Skin of body (tissue), 2 donors: ENCODE results near the gene UVRAG. TPM values are rescaled to one million over a fixed set of nuclear protein-coding genes. Genes with fewer than 3 reads are reported as not detected.

Experiments
- DNase-seq: peaks from one replicate; lab custom pipeline; 2025; lab: John Stamatoyannopoulos, UW
- total RNA-seq: library from RNA; depleted of rRNA; stranded (reverse); fragments of >200 nt; gene quantifications from one replicate; pipeline ENCODE4 v1.2.3, GENCODE V29; 2014

UVRAG gene
- total RNA-seq, 1 donor from 2014 or later = 28.5 TPM

DNA sequence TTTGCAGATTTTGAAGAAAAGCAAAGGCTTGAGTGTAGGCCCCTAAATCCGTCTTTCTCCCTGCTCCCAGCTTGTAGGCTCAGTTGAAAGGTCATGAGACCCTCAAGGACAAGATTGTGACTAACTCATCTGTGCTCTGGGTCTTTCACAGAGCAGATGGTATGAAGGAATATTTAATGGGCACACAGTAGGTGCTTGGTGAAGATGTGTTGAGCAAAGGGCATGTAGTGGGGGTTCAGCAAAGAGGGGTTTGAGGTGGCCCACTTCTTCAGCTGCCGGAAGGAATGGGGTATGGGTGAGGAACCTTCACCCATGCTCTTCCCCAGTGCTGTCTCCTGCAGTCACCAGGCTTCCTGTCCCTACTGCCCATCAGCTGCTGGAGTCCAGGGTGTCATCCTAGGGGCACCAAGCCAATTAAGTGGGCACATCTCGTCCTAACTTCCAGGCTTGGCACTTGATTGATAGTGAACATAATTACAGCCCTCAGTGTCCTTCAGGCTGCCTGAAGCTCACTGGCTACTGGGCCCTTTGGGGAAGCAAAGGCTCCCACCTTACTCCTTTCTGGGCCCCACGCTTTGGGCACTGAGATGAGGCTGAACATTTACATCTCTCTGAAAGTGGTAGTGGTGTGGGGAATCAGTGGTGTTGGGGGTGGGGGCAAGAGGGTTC is 31.5 kb upstream of the UVRAG start:
- DNase-seq = no peak

DNA sequence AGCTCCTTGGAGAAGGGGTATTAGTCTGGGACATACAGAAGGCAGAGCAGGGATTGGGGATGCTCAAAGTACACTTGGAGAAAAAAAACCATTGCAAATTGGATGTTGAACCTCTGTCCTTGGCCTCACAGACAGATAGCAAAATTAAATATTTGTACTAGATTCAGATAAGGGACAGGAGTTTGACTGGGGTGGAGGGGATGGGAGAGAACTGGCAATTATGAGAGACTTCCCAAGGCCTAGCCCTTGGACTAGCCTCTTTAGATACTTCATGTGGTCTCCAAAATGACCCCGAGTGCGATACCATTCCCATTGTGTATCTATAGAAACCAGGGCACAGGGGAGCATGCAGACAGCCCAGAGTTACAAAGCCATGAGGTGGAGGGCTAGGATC is 30.9 kb upstream of the UVRAG start:
- DNase-seq = no peak

DNA sequence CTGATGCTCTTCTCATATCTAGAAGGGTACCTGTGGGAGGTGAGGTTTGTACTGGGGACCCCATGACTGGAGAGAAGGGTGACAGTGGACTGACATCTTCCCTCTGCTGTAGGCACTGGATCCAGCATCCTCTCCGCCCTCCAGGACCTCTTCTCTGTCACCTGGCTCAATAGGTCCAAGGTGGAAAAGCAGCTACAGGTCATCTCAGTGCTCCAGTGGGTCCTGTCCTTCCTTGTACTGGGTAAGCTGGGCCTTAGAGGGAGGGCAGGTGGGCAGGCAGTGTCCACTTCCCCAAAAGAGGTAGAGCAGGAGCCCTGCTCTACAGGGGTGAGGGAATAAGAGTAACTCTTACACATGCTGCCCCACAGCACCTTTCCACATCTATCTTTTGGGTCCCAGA is 30.5 kb upstream of the UVRAG start:
- DNase-seq = no peak

DNA sequence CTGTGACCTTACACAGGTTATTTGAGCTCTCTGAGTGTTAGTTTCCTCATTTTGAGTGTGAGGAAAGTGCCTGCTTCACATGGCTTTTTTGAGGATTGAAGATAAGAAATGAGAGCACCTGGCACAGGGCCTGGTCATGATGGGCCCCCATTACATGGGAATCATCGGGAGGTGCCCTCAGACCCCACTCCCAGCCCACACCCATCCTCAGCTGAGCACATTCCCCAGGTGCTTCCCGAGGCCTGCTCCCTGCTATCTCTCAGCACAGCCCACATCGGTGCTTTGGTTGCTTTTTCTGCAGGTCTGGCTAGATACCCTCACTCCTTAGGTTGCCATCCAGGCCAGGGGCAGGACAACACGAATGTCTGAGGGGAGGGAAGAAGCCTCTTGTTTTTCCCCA is 29.8 kb upstream of the UVRAG start:
- no peak for DNase-seq

DNA sequence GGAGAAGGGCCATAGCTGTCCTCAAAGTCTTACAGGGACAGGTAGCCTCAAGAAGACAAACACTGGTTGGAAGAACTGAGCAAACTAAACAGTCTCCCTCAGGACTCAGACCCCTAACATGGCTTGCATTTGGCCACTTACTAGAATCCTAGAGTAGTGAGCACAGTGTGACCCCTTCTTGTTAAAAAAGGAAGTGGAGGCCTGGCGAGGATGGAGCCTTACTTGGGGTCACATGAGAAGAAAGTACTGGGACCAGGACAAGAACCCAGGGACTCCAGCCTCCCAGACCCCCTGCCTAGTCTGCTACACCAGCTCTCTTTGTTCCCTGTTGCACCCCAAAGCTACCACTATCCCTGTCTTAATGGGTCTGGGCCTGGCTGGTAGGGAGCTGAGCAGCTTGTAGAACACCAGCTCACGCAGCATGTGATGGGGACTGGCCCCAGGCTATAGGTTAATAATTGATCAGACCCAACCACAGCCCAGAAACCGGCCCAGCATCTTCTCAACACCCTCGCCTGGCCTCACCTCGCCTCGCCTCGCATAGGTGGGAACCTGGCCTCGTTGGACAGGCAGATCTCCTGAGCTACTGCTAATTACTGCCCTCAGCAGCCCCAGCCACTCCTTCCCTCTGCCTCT is 28.8 kb upstream of the UVRAG start:
- DNase-seq = no peak

DNA sequence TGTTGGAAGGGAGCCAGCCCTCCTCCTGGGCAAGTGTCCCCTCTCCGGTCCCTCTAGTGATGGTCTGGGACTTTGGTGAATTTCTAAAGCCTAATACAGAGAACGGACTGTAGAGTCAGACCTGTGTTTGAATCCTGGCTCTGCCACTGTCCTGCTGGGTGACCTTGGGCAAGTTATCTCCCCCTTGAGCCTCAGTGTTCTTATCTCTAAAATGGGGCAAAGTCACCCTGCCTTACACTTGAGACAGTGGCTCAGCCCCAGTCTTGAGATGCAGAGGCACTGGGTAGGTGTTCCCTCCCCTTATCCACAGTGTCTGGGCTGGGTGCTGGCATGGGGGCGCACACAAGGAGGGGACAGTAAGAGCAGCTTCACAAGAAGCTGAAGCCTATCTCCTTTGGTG is 25.5 kb upstream of the UVRAG start:
- DNase-seq = no peak

DNA sequence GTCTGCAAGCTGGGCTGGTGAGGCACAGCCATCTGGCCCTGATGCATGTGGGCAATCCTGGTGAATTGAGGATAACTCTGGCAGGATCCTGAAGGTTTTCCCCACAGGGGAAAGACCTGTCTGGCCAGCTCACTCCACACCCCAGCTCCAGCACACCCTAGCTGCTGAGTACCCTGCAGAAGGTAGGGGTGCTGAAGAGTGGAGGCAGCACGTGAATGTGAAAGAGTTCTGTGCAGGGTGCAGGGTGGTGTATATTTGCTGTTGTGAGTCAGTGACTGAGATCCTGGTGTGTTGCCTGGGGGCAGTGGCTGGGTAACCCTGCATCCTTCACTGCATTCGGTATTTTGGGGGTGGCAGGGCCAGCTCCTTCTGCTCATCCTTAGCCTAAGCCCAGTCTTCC is 24.0 kb upstream of the UVRAG start:
- no peak for DNase-seq

DNA sequence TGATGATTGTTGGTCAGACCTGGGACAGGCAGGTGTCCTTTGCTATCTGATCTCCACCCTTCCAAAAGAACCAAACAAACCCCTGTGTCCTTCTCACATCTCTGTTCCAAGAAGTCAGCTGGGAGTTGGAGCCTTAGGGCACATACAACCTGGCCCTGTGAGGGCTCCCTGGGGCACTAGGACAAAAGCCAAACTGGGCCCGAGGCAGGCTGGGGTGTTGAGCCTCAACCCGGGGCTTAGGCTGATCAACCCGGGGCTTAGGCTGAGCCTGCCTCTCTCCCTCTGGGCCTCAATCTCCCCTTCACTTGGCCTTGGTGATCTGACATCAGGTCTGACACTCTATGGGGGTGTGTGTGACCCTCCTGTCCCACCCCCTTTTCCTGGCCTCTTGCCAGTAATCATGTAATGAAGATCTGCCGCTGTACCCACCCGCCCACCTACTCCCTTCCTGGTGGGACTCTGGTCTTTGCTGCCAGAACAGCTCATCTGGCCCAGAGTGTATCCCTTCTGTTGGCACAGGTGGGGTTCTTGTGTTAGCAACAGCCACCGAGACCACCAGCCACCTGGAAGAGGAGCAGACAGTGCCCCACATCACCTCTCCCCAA is 22.8 kb upstream of the UVRAG start:
- no peak for DNase-seq

DNA sequence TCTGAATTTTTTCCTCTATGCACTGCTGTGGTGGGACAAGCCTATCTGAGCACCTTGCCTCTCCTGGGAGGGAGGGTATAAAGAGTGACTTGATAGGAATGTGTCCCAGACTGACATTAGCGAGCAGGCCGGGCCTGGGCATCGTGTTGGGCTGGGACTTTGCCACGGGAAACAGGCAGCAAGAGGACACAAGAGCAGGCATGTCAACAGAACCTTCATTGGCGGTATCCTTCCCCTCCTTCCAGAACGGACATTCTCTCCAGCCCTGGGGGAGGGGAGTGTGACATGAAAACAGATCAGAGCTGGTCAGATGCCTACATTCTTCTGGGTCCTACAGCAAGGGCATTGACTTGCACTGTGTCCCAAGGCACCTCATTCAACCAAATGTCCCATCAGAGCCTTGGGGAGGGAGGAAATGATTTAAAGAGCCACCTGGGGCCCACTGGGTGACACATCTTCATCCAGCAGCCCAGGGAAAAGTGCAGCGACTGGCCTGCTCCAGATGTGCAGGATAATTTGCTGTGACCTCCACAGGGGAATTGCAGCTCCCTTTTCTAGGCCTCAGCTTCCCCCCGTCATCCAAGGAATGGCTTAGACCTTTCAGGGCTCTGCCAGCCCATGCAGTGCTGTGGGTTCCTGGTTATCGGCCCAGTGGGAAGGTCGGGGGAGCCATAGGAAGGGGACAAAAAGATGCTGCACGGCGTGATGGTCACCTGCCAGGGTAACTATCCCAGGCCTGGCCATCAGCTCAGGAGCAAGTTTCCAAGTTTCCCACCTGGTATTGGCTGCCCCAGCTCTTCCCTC is 21.8 kb upstream of the UVRAG start:
- no peak for DNase-seq

DNA sequence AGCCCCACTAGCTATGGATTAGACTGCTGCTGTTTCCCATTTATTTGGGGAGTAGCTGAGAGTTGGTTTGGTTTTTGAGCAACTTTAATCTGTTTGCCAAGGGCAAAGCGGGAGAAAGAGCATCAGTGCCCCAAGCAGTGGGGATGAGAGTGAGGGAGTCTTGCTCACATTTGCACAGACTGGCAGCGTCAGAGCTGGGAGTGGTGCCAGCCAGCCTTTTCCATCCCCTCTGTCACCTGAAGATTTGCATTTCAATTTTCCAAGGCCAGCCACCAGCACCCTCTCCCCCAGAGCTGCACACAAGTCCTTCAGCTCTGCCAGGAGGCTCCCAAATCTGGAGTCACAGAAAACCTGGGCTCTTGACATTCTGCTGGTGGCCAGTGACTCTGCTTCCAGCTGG is 21.0 kb upstream of the UVRAG start:
- DNase-seq = no peak

DNA sequence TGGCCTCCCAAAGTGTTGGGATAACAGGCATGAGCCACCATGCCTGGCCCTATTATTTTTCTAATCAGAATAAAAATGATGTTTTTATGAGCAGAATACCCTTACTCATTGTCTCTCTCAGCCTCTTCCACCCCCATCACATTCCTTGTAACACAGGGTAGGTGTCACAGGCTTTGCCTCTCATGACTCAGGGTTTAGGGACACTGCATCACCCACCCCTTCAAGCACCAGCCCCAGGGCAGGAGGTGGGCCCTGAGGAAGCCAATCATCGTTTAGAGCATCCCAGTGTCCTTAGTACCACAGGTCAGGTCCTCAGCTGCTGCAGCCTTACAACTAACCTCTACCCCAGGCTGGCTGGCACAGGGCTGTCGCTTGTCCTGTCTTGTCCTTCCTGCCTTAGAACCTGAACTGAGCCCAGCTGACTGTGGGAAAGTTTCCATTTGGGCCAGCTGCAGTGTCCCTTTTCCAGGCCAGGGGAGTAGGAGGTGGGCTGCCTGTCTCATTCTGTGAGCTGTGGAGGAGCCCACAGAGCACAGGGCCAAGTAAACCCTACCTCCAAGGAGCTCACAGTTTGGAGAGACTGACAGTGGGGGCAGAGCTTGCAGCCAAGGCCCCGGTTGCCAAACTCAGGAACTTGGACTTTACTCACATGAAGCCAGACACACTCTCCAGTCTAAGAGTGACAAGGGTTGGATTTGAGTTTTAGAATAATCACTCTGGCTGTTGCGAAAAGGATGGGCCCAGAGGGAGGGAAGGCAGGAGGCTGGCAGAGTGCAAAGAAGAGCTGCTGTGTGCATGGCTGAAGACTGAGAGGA is 19.5 kb upstream of the UVRAG start:
- no peak for DNase-seq

DNA sequence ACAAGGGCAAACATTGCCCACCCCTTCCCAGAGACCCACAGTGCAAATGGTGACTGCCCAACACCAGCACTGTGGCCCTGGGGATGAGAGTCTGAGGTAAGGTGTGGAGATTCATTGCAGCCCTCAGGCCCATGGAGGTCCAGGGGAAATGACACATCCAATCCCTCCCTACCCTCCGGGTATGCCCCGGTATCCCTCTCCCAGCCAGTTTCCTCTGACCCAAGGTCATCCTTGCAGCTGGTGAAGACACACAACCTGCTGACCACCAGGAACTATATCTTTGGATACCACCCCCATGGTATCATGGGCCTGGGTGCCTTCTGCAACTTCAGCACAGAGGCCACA is 18.9 kb upstream of the UVRAG start:
- no peak for DNase-seq

DNA sequence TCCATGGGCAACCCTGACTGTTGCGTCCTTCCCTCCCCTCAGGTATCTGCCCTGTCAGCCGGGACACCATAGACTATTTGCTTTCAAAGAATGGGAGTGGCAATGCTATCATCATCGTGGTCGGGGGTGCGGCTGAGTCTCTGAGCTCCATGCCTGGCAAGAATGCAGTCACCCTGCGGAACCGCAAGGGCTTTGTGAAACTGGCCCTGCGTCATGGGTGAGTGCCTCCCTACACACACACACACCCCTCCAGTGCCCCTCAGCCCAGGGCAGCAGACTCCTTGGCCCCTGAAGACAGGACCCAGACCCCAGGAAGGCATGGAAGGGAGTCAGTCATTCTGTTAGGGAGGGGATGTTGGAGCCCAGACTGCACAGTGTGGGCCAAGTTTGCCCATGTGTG is 17.9 kb upstream of the UVRAG start:
- no peak for DNase-seq

DNA sequence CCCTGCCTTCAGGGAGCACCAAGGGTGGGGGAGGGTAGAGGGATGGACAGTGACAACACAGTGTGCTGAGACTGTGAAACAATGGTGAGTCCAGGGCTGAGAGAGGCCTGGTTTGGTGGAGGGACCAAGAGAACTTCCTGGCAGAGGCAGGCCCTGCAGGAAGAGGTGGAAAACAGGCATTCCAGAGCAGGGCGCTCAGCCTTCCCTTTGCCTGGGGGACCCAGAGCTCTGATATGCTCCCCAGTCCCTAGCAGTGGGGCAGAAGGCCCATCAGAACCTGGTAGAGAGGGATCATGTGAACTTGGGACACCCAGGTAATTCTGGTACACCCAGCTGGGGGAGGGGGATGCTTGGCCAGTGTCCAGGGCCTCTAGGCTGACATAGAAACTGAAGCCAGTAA is 17.2 kb upstream of the UVRAG start:
- DNase-seq = no peak

DNA sequence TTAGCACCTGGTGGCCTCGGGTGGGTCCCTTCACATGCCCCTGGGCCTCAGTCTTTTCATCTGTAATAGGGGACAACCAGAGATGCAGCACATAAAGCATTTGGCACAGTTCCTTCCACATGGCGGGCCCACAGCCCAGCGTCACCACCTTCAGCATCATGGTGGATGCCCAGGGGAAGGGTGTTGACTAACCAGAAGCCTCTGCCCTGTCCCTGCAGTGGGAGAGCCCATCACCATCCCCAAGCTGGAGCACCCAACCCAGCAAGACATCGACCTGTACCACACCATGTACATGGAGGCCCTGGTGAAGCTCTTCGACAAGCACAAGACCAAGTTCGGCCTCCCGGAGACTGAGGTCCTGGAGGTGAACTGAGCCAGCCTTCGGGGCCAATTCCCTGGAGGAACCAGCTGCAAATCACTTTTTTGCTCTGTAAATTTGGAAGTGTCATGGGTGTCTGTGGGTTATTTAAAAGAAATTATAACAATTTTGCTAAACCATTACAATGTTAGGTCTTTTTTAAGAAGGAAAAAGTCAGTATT is 14.8 kb upstream of the UVRAG start:
- DNase-seq = no peak

DNA sequence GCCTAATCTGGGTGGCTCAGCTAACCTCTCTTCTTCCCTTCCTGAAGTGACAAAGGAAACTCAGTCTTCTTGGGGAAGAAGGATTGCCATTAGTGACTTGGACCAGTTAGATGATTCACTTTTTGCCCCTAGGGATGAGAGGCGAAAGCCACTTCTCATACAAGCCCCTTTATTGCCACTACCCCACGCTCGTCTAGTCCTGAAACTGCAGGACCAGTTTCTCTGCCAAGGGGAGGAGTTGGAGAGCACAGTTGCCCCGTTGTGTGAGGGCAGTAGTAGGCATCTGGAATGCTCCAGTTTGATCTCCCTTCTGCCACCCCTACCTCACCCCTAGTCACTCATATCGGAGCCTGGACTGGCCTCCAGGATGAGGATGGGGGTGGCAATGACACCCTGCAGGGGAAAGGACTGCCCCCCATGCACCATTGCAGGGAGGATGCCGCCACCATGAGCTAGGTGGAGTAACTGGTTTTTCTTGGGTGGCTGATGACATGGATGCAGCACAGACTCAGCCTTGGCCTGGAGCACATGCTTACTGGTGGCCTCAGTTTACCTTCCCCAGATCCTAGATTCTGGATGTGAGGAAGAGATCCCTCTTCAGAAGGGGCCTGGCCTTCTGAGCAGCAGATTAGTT is 14.2 kb upstream of the UVRAG start:
- DNase-seq = no peak

DNA sequence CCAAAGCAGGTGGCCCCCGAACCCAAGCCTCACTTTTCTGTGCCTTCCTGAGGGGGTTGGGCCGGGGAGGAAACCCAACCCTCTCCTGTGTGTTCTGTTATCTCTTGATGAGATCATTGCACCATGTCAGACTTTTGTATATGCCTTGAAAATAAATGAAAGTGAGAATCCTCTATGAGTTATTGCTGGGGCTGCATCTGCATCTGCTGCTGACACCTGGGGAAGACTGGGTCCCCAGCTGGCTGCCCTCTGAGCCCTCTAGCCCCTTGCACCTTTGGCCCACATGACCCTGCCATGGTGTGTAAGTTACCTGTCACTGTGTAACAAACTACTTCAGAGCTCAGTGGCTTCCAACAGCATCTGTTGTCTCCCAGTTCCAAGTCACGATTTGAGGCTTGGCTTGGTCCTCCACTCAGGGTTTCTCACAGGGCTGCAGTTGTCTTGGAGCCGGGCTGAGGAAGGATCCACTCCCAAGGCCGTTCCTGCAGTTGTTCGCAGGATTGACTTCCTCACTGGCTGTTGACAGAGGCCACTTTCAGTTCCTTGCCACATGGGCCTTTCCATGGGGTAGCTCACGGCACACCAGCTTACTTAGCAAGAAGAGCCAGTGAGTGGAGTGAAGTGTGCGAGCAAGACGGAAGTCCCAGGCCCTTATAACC is 13.5 kb upstream of the UVRAG start:
- DNase-seq = no peak

DNA sequence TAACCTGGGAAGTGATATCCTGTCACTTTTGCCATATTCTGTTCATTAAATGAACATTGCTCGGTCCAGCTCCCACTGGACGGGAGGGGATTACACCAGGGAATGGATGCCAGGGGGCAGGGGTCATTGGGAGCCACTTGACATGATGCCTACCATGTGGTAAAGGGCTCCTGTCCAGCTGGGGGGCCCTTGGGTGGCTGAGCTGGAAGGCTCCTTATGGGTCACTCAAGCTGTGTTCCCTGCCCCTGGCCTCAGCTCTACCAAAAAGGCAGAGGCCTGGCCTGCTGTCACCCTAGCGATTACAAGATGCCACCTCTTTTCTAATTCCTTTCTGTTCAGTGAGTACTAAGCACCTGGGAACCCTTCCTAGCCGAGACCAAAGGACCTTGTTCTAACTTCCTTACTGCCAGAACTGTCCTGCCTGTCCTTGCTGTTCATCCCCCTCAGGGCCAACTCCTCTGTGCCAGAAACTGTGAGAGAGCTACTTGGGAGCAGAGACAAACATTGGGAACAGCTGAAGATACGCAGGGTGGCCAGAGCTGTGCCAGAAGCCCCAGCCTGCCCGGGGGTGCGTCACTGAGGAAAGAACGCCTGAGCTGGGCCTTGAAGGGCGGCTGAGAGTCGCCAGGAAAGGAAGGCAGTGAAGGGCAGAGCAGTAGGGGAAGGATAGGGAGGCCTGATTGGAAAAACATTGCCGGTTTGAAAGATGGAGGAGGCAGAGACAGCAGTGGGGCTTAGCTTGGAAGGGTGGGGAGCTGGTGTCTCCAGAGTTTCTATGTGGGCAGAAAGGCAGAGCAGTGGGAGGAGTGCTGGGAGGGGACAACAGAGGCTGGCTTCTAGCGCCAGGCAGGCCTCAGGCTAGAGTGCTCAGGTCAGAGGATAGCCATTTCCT is 12.7 kb upstream of the UVRAG start:
- no peak for DNase-seq
